Measurements from ENCODE around the gene SEBOX. TPM values are rescaled to one million over a fixed set of nuclear protein-coding genes. Genes with fewer than 3 reads are reported as not detected.
"Not testable (repeated sequence)": the region's sequence is repeated elsewhere in the genome, so short reads cannot be mapped to it uniquely, and the experiment has no call there.

The SEBOX gene
- total RNA-seq, 1 experiment from 2014 or later: not detected

GRCh38 chr17:28344011-28344410 is 21.0 kb downstream of the SEBOX start:
- Histone ChIP-seq H3K27ac (no peak overlapping the region), H3K4me3 (no peak overlapping the region), H3K27me3 (no peaks in the 10 kb centered on the region), H3K9me3 (replicated peaks) (no peaks in the 10 kb centered on the region), H3K36me3 (peaks cover 65% of the 10 kb centered on the region), H3K4me1 (no peaks in the 10 kb centered on the region)
- DNase-seq: no peak

- no peak for DNase-seq
- no peaks in the 10 kb centered on the region for H3K27me3 ChIP-seq
- peaks cover 60% of the 10 kb centered on the region for H3K36me3 ChIP-seq
- H3K4me1 ChIP-seq: no peaks in the 10 kb centered on the region
- no peak overlapping the region for H3K4me3 ChIP-seq
- no peaks in the 10 kb centered on the region for H3K9me3 ChIP-seq (replicated peaks)
- no peak overlapping the region for H3K27ac ChIP-seq
These were observed 21.5 kb downstream of the SEBOX start for GRCh38 chr17:28343491-28343932.

- Histone ChIP-seq H3K9me3 (replicated peaks) (no peaks in the 10 kb centered on the region), H3K27me3 (no peaks in the 10 kb centered on the region), H3K4me1 (no peaks in the 10 kb centered on the region; the same call in 1 of the 2 replicates), H3K36me3 (peaks cover 48% of the 10 kb centered on the region), H3K27ac (no peak overlapping the region), H3K4me3 (no peak overlapping the region)
- DNase-seq: no peak
These were observed 22.7 kb downstream of the SEBOX start for GRCh38 chr17:28342313-28342712.

- H3K4me1 ChIP-seq: peaks cover 4% of the 10 kb centered on the region; the same call in 1 of the 2 replicates
- no peaks in the 10 kb centered on the region for H3K9me3 ChIP-seq (replicated peaks)
- H3K27me3 ChIP-seq: no peaks in the 10 kb centered on the region
- no peak overlapping the region for H3K4me3 ChIP-seq
- peaks cover 40% of the 10 kb centered on the region for H3K36me3 ChIP-seq
- DNase-seq: no peak
- H3K27ac ChIP-seq: no peak overlapping the region
These were observed 23.5 kb downstream of the SEBOX start for GRCh38 chr17:28341516-28341915.

- H3K4me1 ChIP-seq: peaks cover 6% of the 10 kb centered on the region; the same call in 1 of the 2 replicates
- DNase-seq: no peak
- H3K36me3 ChIP-seq: peaks cover 29% of the 10 kb centered on the region
- no peaks in the 10 kb centered on the region for H3K27me3 ChIP-seq
- H3K9me3 ChIP-seq (replicated peaks): no peaks in the 10 kb centered on the region
- H3K4me3 ChIP-seq: no peak overlapping the region
- no peak overlapping the region for H3K27ac ChIP-seq
These were observed 24.6 kb downstream of the SEBOX start for GRCh38 chr17:28340374-28340773.

GRCh38 chr17:28339431-28339830 is 25.6 kb downstream of the SEBOX start:
- no peak overlapping the region for H3K27ac ChIP-seq
- peaks cover 7% of the 10 kb centered on the region; the same call in 1 of the 2 replicates for H3K4me1 ChIP-seq
- H3K36me3 ChIP-seq: peaks cover 23% of the 10 kb centered on the region
- no peak overlapping the region for H3K4me3 ChIP-seq
- H3K27me3 ChIP-seq: no peaks in the 10 kb centered on the region
- no peak for DNase-seq
- no peaks in the 10 kb centered on the region for H3K9me3 ChIP-seq (replicated peaks)

- DNase-seq; H3K27ac ChIP-seq; H3K4me1 ChIP-seq; H3K9me3 ChIP-seq (replicated peaks); H3K4me3 ChIP-seq; H3K27me3 ChIP-seq: not testable (repeated sequence)
- peaks cover 23% of the 10 kb centered on the region for H3K36me3 ChIP-seq
These were observed 26.2 kb downstream of the SEBOX start for GRCh38 chr17:28338769-28339212.

GRCh38 chr17:28338056-28338768 is 26.8 kb downstream of the SEBOX start:
- Histone ChIP-seq H3K36me3 (peaks cover 23% of the 10 kb centered on the region), H3K9me3 (replicated peaks) (no peaks in the 10 kb centered on the region), H3K27ac (no peak overlapping the region), H3K27me3 (no peaks in the 10 kb centered on the region), H3K4me1 (peaks cover 8% of the 10 kb centered on the region; the same call in 1 of the 2 replicates), H3K4me3 (no peak overlapping the region)
- no peak for DNase-seq

GRCh38 chr17:28335959-28336871 is 28.8 kb downstream of the SEBOX start:
- peaks cover 8% of the 10 kb centered on the region; the same call in 1 of the 2 replicates for H3K4me1 ChIP-seq
- DNase-seq: peak; percentile 86 to 88

GRCh38 chr17:28335201-28335958 is 29.6 kb downstream of the SEBOX start, which contains the start of the genes IFT20 and TNFAIP1:
IFT20 (minus strand) TSS chr17:28335472; CDS start chr17:28331985, 3,487 bp downstream.
TNFAIP1 (plus strand) TSS chr17:28335761; CDS start chr17:28339522, 3,761 bp downstream.
- peak within 1 kb of the TSS; percentile 65 for H3K27ac ChIP-seq

More at GRCh38 chr17:28335959-28336871, 28.8 kb downstream of the SEBOX start:
- peak overlapping the region; percentile 65 for H3K27ac ChIP-seq
- no peaks in the 10 kb centered on the region for H3K9me3 ChIP-seq (replicated peaks)
- H3K36me3 ChIP-seq: peaks cover 8% of the 10 kb centered on the region
- H3K27me3 ChIP-seq: no peaks in the 10 kb centered on the region
- H3K4me3 ChIP-seq: peak overlapping the region; percentile 77

GRCh38 chr17:28334666-28335200 is 30.3 kb downstream of the SEBOX start:
- Histone ChIP-seq H3K36me3 (peaks cover 3% of the 10 kb centered on the region; the same call in 1 of the 2 replicates), H3K4me3 (peak overlapping the region; percentile 77), H3K27me3 (no peaks in the 10 kb centered on the region), H3K4me1 (peaks cover 8% of the 10 kb centered on the region; the same call in 1 of the 2 replicates), H3K9me3 (replicated peaks) (no peaks in the 10 kb centered on the region), H3K27ac (no peak overlapping the region; the same call in 1 of the 2 replicates)
- no peak for DNase-seq

More at GRCh38 chr17:28335201-28335958, 29.6 kb downstream of the SEBOX start, which contains the start of the genes IFT20 and TNFAIP1:
- no peaks in the 10 kb centered on the region for H3K9me3 ChIP-seq (replicated peaks)
- DNase-seq: peak; percentile 100
- peaks cover 8% of the 10 kb centered on the region; the same call in 1 of the 2 replicates for H3K4me1 ChIP-seq
- peaks cover 3% of the 10 kb centered on the region; the same call in 1 of the 2 replicates for H3K36me3 ChIP-seq
- H3K27me3 ChIP-seq: no peaks in the 10 kb centered on the region
- peak within 1 kb of the TSS; percentile 77 for H3K4me3 ChIP-seq

GRCh38 chr17:28334171-28334570 is 30.8 kb downstream of the SEBOX start:
- no peak overlapping the region for H3K27ac ChIP-seq
- no peaks in the 10 kb centered on the region for H3K9me3 ChIP-seq (replicated peaks)
- peaks cover 9% of the 10 kb centered on the region for H3K36me3 ChIP-seq
- DNase-seq: peak in 1 of 2 experiments; percentile 41
- H3K4me1 ChIP-seq: peaks cover 8% of the 10 kb centered on the region; the same call in 1 of the 2 replicates
- no peaks in the 10 kb centered on the region for H3K27me3 ChIP-seq
- peak overlapping the region; percentile 77 for H3K4me3 ChIP-seq

GRCh38 chr17:28333083-28333746 is 31.8 kb downstream of the SEBOX start:
- Histone ChIP-seq H3K4me1 (peaks cover 8% of the 10 kb centered on the region; the same call in 1 of the 2 replicates), H3K27me3 (no peaks in the 10 kb centered on the region), H3K4me3 (no peak overlapping the region), H3K9me3 (replicated peaks) (no peaks in the 10 kb centered on the region), H3K27ac (no peak overlapping the region), H3K36me3 (peaks cover 18% of the 10 kb centered on the region)
- no peak for DNase-seq
